ENCODE measurements around the gene PTPRD.

DNA sequence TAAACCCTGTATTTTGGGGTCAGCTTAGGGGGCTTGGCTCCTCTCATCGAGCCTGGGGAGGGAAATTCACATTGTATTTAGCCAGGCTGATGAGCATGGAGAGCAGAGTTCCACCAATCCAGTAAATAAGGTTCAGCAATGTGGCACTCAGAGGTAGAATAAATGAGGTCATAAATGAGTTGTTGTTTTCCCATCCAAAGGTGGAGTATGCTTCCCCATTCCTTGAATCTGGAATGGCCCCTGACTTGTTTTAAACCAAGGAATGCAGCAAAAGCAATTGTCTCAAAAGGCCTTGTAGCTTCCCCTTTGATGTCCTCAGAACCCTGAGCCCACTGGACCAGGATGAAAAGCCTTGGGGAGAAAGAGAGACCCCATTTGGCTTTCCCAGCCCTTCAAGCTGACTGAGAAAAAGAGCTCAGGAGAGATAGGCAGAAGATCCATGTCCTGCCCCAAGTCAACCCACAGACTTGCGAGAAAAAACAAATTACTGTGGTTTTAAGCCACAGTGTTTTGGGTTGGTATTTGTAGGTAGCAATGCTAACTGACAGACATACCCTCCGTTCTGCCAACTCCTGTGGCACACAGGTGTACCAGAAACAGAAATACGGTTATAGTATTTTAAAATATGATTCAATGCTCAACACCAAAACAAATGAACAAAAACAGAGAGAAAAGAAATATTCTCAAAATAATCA, 2247.2 kb downstream of the PTPRD start:
- TF ChIP-seq, protein P1, sequence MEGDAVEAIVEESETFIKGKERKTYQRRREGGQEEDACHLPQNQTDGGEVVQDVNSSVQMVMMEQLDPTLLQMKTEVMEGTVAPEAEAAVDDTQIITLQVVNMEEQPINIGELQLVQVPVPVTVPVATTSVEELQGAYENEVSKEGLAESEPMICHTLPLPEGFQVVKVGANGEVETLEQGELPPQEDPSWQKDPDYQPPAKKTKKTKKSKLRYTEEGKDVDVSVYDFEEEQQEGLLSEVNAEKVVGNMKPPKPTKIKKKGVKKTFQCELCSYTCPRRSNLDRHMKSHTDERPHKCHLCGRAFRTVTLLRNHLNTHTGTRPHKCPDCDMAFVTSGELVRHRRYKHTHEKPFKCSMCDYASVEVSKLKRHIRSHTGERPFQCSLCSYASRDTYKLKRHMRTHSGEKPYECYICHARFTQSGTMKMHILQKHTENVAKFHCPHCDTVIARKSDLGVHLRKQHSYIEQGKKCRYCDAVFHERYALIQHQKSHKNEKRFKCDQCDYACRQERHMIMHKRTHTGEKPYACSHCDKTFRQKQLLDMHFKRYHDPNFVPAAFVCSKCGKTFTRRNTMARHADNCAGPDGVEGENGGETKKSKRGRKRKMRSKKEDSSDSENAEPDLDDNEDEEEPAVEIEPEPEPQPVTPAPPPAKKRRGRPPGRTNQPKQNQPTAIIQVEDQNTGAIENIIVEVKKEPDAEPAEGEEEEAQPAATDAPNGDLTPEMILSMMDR (IDR thresholded peaks at IDR 0.05 in 2 of 3, conservative IDR thresholded peaks at IDR 0.05 in 1 of 3; ENCODE audit: borderline replicate concordance in 1 of 3, insufficient read depth in 1 of 3, low read depth in 2 of 3, low read length in 2 of 3), result no peak
- no peak for TF ChIP-seq RAD21 (IDR thresholded peaks at IDR 0.05; ENCODE audit: low read depth)
- no peak for TF ChIP-seq ZNF274 (IDR thresholded peaks at IDR 0.05; ENCODE audit: low read depth, low read length)
- no peak for TF ChIP-seq POLR2AphosphoS5 (IDR thresholded peaks at IDR 0.05; ENCODE audit: low read depth, low read length)
- no peak for TF ChIP-seq EZH2 (IDR thresholded peaks at IDR 0.05)
- no peak for TF ChIP-seq JUND (IDR thresholded peaks at IDR 0.05)
- TF ChIP-seq CBX3 (IDR thresholded peaks at IDR 0.05; ENCODE audit: low read depth), result no peak
